Mucosa of rectum (tissue), 2 donors: Measurements from ENCODE around the gene LIG1.

Source experiments
- H3K27ac ChIP-seq, 2 donors: one replicate each; pipeline ENCODE4 v1.7.0; 2013; ENCODE audit warnings: inconsistent platforms in 2 of 2, low read depth in 2 of 2, low read length in 2 of 2
- H3K27me3 ChIP-seq, 2 donors: one replicate each; pipeline ENCODE4 v1.7.0; 2013; ENCODE audit warnings: low read length in 2 of 2; ENCODE audit not compliant: control insufficient read depth in 2 of 2, insufficient read depth in 2 of 2
- H3K36me3 ChIP-seq, 2 donors: one replicate each; pipeline ENCODE4 v1.7.0; 2013; ENCODE audit warnings: low read length in 2 of 2; ENCODE audit not compliant: control insufficient read depth in 2 of 2, insufficient read depth in 2 of 2
- H3K4me1 ChIP-seq, 2 donors: one replicate each; pipeline ENCODE4 v1.7.0; 2013; ENCODE audit warnings: low read length in 2 of 2, mild to moderate bottlenecking in 1 of 2; ENCODE audit not compliant: control insufficient read depth in 2 of 2, insufficient read depth in 2 of 2
- H3K4me3 ChIP-seq, 2 donors: one replicate each; pipeline ENCODE4 v1.7.0; 2013; ENCODE audit warnings: low read length in 2 of 2
- H3K9ac ChIP-seq, 2 donors: one replicate each; pipeline ENCODE4 v1.7.0; 2013; ENCODE audit warnings: low read length in 2 of 2, low read depth in 1 of 2, mild to moderate bottlenecking in 1 of 2
- H3K9me3 ChIP-seq, 2 donors: one replicate each; pipeline ENCODE4 v1.7.0; 2013; ENCODE audit warnings: low read length in 2 of 2; ENCODE audit not compliant: control insufficient read depth in 2 of 2
- donor health status: healthy.
- donor health status: Normal muscosa, but diverticular disease.

The LIG1 gene

GRCh38 chr19:48154003-48154402 is 16.1 kb downstream of the LIG1 start:
- Histone ChIP-seq H3K4me1 (no peaks in the 10 kb centered on the region), H3K4me3 (no peak overlapping the region), H3K27me3 (no peaks in the 10 kb centered on the region), H3K9me3 (no peaks in the 10 kb centered on the region), H3K9ac (no peak overlapping the region), H3K27ac (no peak overlapping the region), H3K36me3 (peaks cover 4 to 14% of the 10 kb centered on the region in 2 donors)

GRCh38 chr19:48152551-48152950 is 17.6 kb downstream of the LIG1 start:
- no peak overlapping the region for H3K9ac ChIP-seq
- no peak overlapping the region for H3K27ac ChIP-seq
- H3K4me1 ChIP-seq = no peaks in the 10 kb centered on the region
- no peaks in the 10 kb centered on the region for H3K27me3 ChIP-seq
- H3K9me3 ChIP-seq = no peaks in the 10 kb centered on the region
- peaks cover 3 to 13% of the 10 kb centered on the region in 2 donors for H3K36me3 ChIP-seq
- H3K4me3 ChIP-seq = no peak overlapping the region

- Histone ChIP-seq H3K27me3 (no peaks in the 10 kb centered on the region), H3K4me1 (no peaks in the 10 kb centered on the region), H3K9me3 (no peaks in the 10 kb centered on the region), H3K9ac (no peak overlapping the region), H3K27ac (no peak overlapping the region), H3K36me3 (peaks cover 3 to 10% of the 10 kb centered on the region in 2 donors), H3K4me3 (no peak overlapping the region)
Observed at GRCh38 chr19:48149430-48149829, 20.7 kb downstream of the LIG1 start.

DNA sequence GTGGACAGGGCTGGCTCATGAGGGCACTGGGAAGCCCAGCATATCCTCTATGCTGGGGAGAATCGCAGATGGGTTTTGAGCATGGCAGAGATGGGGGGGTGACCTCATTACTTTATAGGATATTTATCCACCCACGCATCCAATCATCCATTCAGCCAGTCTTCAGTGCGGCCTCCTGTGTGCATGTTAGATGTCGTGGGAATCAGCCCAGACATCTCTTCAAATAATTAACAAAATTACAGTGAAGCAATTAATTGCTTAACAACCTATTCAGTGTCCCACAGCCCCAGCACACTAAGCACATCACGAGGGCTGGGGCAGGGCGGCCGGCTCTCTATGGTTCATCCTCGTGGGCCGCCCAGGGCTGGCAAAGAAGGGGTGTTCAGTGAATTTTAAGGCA is 21.6 kb downstream of the LIG1 start:
- no peak overlapping the region for H3K27ac ChIP-seq
- H3K4me3 ChIP-seq = no peak overlapping the region
- H3K27me3 ChIP-seq = no peaks in the 10 kb centered on the region
- H3K4me1 ChIP-seq = no peaks in the 10 kb centered on the region
- H3K36me3 ChIP-seq = peaks cover 3 to 10% of the 10 kb centered on the region in 2 donors
- no peaks in the 10 kb centered on the region for H3K9me3 ChIP-seq
- no peak overlapping the region for H3K9ac ChIP-seq

GRCh38 chr19:48147597-48148175 is 22.5 kb downstream of the LIG1 start:
- no peaks in the 10 kb centered on the region for H3K9me3 ChIP-seq
- H3K9ac ChIP-seq = no peak overlapping the region
- H3K27ac ChIP-seq = no peak overlapping the region
- no peaks in the 10 kb centered on the region for H3K27me3 ChIP-seq
- H3K4me3 ChIP-seq = no peak overlapping the region
- no peaks in the 10 kb centered on the region for H3K4me1 ChIP-seq
- H3K36me3 ChIP-seq = peaks cover 3 to 14% of the 10 kb centered on the region in 2 donors

DNA sequence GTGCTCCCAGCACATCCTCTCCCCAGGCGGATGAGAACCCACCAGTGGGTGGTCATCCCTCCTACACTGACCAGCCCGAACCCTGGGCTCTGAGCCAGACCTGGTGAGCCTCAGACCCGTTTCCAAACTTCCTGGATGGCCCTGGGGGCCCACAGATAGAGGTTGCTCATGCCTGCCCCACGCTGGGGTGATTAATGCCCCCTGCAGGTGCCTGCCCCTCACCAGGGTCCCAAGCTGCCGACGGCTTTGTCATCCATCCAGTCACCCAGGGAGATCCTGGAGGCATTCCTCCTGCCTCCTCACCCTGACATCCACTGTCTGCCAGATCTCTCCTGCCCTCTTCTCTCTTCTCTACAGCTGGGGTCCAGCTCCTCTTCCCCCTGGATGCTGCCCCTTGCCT is 31.1 kb downstream of the LIG1 start:
- H3K4me3 ChIP-seq = no peak overlapping the region
- no peaks in the 10 kb centered on the region for H3K9me3 ChIP-seq
- no peak overlapping the region for H3K27ac ChIP-seq

GRCh38 chr19:48137411-48137810 is 32.7 kb downstream of the LIG1 start:
- no peaks in the 10 kb centered on the region for H3K27me3 ChIP-seq
- H3K27ac ChIP-seq = no peak overlapping the region
- H3K9ac ChIP-seq = no peak overlapping the region
- H3K4me3 ChIP-seq = no peak overlapping the region
- H3K4me1 ChIP-seq = no peaks in the 10 kb centered on the region
- peaks cover 5% of the 10 kb centered on the region in 2 donors for H3K36me3 ChIP-seq
- H3K9me3 ChIP-seq = no peaks in the 10 kb centered on the region

More for the DNA sequence above, 31.1 kb downstream of the LIG1 start:
- Histone ChIP-seq H3K9ac (no peak overlapping the region), H3K4me1 (no peaks in the 10 kb centered on the region), H3K36me3 (peaks cover 5 to 9% of the 10 kb centered on the region in 2 donors), H3K27me3 (no peaks in the 10 kb centered on the region)

DNA sequence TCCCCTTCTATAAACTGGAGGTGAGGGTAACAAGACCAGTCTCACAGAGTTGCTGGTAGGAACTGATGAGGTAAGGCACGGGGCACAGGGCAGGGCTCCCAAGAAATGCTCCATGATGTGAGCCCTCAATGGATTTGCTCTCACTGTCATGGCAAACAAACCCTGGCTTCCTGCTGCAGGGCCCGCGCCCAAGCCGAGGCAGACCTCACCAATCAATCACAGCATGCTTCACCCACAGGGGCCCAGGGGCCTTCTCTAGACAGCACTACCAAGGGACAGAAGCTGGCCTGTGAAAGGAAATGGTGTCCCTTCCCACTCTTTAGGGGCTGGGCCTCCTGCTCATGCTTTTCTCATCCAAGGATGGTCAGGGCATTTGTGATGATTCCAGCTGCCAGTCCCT is 33.6 kb downstream of the LIG1 start:
- Histone ChIP-seq H3K4me1 (no peaks in the 10 kb centered on the region), H3K27me3 (no peaks in the 10 kb centered on the region), H3K9me3 (no peaks in the 10 kb centered on the region), H3K9ac (no peak overlapping the region), H3K27ac (no peak overlapping the region), H3K4me3 (no peak overlapping the region), H3K36me3 (peaks cover 5 to 7% of the 10 kb centered on the region in 2 donors)

DNA sequence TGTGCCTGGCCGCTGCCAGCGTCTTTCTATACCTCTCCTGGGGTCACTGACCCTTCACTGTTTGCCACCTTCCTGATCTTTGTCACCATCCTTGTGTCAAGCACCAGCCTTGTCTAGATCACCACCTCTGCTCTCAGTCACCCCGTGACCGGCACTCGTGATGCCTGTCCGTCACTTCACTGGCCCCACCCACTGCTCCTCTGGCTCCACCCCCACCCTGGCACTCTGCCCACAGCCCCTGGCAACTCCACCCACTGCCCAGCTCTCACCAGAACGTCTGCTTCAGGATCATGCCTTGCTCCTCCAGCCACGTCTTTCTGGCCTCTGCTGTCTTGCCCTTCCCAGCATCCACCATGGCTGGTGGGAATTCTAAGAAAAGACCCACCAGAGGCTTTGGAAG is 34.7 kb downstream of the LIG1 start:
- Histone ChIP-seq H3K27ac (no peak overlapping the region), H3K4me1 (no peaks in the 10 kb centered on the region), H3K36me3 (peaks cover 5 to 13% of the 10 kb centered on the region in 2 donors), H3K27me3 (no peaks in the 10 kb centered on the region), H3K9me3 (no peaks in the 10 kb centered on the region), H3K4me3 (no peak overlapping the region), H3K9ac (no peak overlapping the region)

GRCh38 chr19:48133094-48133493 is 37.0 kb downstream of the LIG1 start:
- Histone ChIP-seq H3K4me1 (no peaks in the 10 kb centered on the region), H3K27me3 (no peaks in the 10 kb centered on the region), H3K9ac (no peak overlapping the region), H3K27ac (no peak overlapping the region), H3K36me3 (peaks cover 5 to 11% of the 10 kb centered on the region in 2 donors), H3K4me3 (no peak overlapping the region), H3K9me3 (no peaks in the 10 kb centered on the region)

GRCh38 chr19:48127561-48127960 is 42.6 kb downstream of the LIG1 start:
- Histone ChIP-seq H3K4me3 (no peak overlapping the region), H3K4me1 (no peaks in the 10 kb centered on the region), H3K27me3 (no peaks in the 10 kb centered on the region), H3K9me3 (no peaks in the 10 kb centered on the region), H3K36me3 (peaks cover 0 to 24% of the 10 kb centered on the region in 2 donors), H3K27ac (no peak overlapping the region), H3K9ac (no peak overlapping the region)
